Activated T-cell treated with anti-CD3 and anti-CD28 coated beads, Interleukin-2, amount 50 U/mL, for 4 hours (primary cell): ENCODE measurements around the gene PGLYRP4. TPM values are rescaled to one million over a fixed set of nuclear protein-coding genes. Genes with fewer than 3 reads are reported as not detected.

Experiments
- ATAC-seq, 2 donors: fragments of 200-7000 bp; cut with Tn5 transposase; one replicate each; pipeline ENCODE4 v1.10.0; 2021
- DNase-seq: peaks from one replicate; pipeline ENCODE4 v3.0.0-alpha.2; 2020
- H3K27me3 Mint-ChIP-seq: one replicate; pipeline ENCODE4 v1.8.0; 2021; ENCODE audit warnings: low read depth, mixed read lengths
- H3K36me3 Mint-ChIP-seq: one replicate; pipeline ENCODE4 v1.8.0; 2022; ENCODE audit warnings: mixed read lengths; ENCODE audit not compliant: insufficient read depth
- H3K4me1 Mint-ChIP-seq: one replicate; pipeline ENCODE4 v1.8.0; 2021; ENCODE audit warnings: low read depth, mixed read lengths
- H3K4me3 Mint-ChIP-seq: one replicate; pipeline ENCODE4 v1.8.0; 2021; ENCODE audit warnings: mild to moderate bottlenecking, moderate library complexity, mixed read lengths
- H3K9me3 Mint-ChIP-seq: one replicate; pipeline ENCODE4 v1.8.0; 2021; ENCODE audit warnings: mixed read lengths
- total RNA-seq, 3 donors: library from RNA; stranded (reverse); gene quantifications; one replicate each; pipeline ENCODE4 v1.2.1, GENCODE V29; 2021

Gene PGLYRP4
- total RNA-seq, 3 donors from 2014 or later: not detected

DNA sequence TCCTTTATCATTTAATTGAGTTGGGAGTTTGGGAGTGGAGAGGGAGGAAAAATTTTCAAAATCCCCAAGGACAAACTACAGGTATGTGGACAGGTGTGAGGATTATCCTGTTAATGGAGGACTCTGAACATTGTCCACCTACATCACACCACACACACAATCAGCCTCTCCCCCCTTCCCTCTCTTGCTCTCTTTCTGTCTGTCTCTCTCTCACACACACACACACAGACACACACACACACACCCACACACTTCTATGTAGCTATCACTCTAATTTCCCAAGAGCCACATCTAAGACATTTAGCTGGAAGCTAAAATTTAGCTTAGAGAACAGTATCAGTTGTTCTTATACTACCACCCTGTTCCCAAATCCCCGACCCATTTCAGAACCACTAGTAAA lies 40.8 kb upstream of the PGLYRP4 start:
- H3K36me3 Mint-ChIP-seq: no peaks in the 10 kb centered on the region
- H3K27me3 Mint-ChIP-seq: peaks cover 30% of the 10 kb centered on the region
- DNase-seq (no peak), ATAC-seq (no peak)
- H3K4me1 Mint-ChIP-seq: no peaks in the 10 kb centered on the region
- no peaks in the 10 kb centered on the region for H3K9me3 Mint-ChIP-seq
- H3K4me3 Mint-ChIP-seq: no peak overlapping the region

DNA sequence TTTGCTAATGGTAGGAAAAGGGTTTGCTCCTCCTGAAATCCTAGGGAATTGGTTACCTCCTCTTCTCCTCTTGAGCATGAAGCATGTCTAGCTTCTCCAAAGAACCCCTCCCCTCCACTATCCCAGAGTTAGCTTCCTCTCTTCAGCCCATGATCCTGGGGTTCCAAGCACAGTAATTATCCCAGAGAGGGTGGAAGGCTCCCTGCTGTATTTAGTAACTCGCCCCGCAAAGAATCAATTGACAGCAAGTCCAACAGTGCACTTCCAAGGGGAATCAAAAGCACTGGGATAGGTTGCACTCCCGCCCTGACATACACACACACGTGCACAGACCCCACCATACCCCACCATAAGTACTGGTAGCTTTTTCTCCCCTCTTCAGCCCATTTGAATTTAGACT lies 39.1 kb upstream of the PGLYRP4 start:
- no peaks in the 10 kb centered on the region for H3K36me3 Mint-ChIP-seq
- no peaks in the 10 kb centered on the region for H3K4me1 Mint-ChIP-seq
- ATAC-seq (no peak), DNase-seq (no peak)
- peaks cover 24% of the 10 kb centered on the region for H3K27me3 Mint-ChIP-seq
- peaks cover under 1% of the 10 kb centered on the region for H3K9me3 Mint-ChIP-seq
- H3K4me3 Mint-ChIP-seq: no peak overlapping the region

DNA sequence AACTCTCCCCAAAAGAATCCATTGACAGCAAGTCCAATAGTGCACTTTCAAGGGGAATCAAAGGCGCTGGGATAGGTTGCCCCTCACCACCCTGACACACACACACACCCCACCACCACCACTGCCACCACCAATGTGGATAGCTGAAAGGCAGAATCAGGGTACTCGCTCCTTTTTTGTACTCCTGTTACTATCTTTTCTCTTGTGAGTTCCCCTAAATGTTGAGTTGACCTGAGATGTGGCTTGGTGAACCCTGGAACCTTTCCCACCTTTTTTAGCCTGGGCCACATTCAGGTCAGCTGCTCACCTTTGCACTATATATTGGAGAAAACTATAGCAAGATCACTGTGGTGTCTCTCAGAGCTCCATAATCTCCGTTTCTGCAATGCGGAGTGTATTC lies 38.4 kb upstream of the PGLYRP4 start:
- no peak for ATAC-seq
- H3K27me3 Mint-ChIP-seq: peaks cover 30% of the 10 kb centered on the region
- DNase-seq: no peak
- H3K36me3 Mint-ChIP-seq: no peaks in the 10 kb centered on the region
- no peak overlapping the region for H3K4me3 Mint-ChIP-seq
- H3K4me1 Mint-ChIP-seq: no peaks in the 10 kb centered on the region
- peaks cover 8% of the 10 kb centered on the region for H3K9me3 Mint-ChIP-seq

DNA sequence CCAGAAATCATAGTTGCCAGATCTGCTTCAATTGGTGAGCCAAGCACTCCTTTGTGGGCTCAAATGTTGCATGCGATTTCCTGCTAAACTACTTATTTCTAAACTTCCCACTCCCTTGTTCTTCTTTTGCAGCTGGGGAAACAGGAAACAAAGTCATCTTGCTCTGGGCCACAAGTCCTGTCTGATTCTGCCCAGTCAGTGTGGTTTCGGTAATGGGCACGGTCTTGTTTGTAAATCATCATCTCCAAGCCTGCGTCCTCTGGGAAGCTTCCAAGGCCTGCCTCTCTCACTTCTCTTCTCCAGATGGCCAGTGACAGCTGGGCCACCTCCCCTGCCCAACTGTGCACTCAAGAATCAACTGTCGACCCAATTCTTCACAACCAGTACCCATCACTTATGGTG lies 37.9 kb upstream of the PGLYRP4 start:
- no peaks in the 10 kb centered on the region for H3K36me3 Mint-ChIP-seq
- H3K4me3 Mint-ChIP-seq: no peak overlapping the region
- peaks cover 13% of the 10 kb centered on the region for H3K9me3 Mint-ChIP-seq
- ATAC-seq: no peak
- DNase-seq: no peak
- no peaks in the 10 kb centered on the region for H3K4me1 Mint-ChIP-seq
- peaks cover 34% of the 10 kb centered on the region for H3K27me3 Mint-ChIP-seq

DNA sequence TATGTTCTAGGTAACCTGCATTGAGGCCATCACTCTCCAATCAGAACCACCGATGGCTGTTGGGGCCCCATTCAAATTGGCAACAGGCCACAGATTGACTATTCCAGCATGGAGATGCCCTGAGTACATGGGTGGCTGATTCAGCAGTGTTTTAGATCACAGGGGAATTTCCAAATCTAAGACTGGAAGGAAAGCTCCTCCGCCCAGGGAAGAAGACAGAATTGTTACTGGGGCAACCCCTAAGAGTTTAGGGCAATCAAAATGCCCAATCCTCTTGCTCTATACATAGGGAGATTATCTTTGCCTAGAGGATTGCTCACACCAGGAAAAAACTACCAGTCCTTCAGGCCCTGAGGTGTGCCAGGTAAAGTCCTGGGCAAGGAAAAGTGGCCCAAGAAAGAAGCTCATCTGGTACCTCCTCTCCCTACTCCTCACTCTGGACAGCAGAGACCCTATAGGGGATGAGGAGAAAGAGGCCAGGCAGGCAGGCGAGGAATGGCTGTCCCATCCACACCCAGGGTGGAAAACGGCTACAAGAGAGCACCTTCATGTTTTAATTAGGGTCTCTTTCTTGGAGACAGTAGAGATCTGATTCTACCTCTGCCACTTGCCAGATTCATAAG lies 36.4 kb upstream of the PGLYRP4 start:
- peaks cover 18% of the 10 kb centered on the region for H3K9me3 Mint-ChIP-seq
- H3K4me1 Mint-ChIP-seq: no peaks in the 10 kb centered on the region
- H3K27me3 Mint-ChIP-seq: peaks cover 36% of the 10 kb centered on the region

DNA sequence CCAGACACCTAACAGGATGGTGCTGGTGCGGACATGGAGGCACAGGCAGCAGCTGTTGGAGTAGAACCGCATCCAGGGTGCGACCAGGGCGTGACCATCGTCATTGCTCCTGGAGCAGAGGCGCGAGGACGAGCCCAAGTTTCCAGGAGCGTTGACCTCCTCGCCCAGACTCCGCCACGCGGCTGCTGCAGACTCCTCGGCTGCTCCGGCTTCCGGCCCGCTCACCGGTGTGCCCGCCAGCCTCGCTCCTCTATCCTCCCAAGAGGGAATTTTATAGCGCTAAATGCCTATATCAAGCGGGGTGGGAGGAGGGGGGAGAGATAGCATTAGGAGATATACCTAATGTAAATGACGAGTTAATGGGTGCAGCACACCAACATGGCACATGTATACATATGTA lies 32.1 kb upstream of the PGLYRP4 start:
- ATAC-seq (no peak), DNase-seq (no peak)
- Mint-ChIP-seq H3K36me3 (no peaks in the 10 kb centered on the region), H3K27me3 (peaks cover 54% of the 10 kb centered on the region), H3K4me3 (no peak overlapping the region), H3K9me3 (peaks cover 18% of the 10 kb centered on the region), H3K4me1 (no peaks in the 10 kb centered on the region)

More for the DNA sequence above, 36.4 kb upstream of the PGLYRP4 start:
- no peak for ATAC-seq
- DNase-seq: no peak
- Mint-ChIP-seq H3K4me3 (no peak overlapping the region), H3K36me3 (no peaks in the 10 kb centered on the region)

DNA sequence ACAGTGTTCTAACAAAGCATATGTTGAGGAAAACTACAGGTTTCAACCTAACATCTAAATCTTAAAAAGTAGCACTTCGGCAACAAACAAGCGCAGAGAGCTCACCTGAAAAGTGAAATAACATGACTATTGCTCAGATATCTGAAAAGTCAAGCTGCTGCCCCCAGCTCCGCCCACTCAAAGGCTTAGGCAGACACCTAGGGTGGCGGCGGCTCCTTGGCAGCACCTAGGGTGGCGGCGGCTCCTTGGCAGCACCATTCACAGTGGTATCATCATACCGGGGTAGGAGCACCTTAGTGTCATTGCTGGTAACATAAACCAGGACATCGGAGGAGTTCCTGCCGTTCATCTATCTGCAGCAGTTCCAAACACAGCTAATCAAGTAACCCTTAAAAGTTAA lies 30.9 kb upstream of the PGLYRP4 start:
- DNase-seq: no peak
- no peak overlapping the region for H3K4me3 Mint-ChIP-seq
- peaks cover 18% of the 10 kb centered on the region for H3K9me3 Mint-ChIP-seq
- peaks cover 51% of the 10 kb centered on the region for H3K27me3 Mint-ChIP-seq
- H3K36me3 Mint-ChIP-seq: no peaks in the 10 kb centered on the region
- no peak for ATAC-seq
- H3K4me1 Mint-ChIP-seq: no peaks in the 10 kb centered on the region

DNA sequence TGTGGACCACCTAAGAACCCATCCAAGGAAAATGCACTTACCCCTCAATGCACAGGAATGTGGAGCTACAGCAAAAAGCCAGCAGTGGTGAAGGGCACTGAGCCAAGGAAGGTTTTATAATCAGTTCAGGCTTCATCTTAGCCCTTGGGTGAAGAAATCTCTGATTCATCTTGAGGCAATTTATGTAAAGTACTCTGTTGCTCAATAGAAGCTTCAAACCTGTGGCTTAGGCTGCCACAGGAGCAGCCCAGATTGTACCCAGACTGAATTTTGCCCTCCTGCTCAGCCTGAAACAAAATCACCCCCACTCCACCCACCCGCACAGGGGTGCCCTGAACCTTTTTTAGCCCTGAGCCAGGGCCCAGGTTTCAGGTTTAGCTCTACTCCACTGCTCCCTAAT lies 26.9 kb upstream of the PGLYRP4 start, which contains the start of gene S100A12:
TSS of gene S100A12 (minus strand) at position 111 of the 400 bp plus-strand sequence. CDS start 1,029 bp downstream, outside the sequence.
- no peaks in the 10 kb centered on the region for H3K9me3 Mint-ChIP-seq
- DNase-seq: no peak
- H3K4me3 Mint-ChIP-seq: no peak within 1 kb of the TSS
- H3K27me3 Mint-ChIP-seq: peaks cover 36% of the 10 kb centered on the region
- no peaks in the 10 kb centered on the region for H3K36me3 Mint-ChIP-seq
- ATAC-seq: no peak
- H3K4me1 Mint-ChIP-seq: no peaks in the 10 kb centered on the region

DNA sequence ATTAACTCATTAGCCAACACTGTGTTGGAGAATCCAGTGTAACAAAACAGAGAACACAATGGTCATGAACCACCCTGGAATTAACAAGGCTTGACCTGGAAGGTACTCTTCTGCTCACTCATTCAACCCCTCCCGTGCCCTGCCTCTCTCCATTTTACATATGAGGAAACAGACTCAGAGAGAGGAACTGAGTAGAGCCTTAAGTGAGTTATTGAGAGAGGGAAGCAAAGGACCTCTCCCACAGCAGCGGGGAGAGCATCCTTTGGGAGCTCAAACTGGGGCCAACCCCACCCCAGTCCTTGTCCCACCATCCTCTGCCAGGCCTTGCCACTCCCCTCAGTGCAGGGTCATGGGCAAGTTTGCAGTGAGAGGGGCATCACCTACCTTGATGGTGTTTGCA lies 25.4 kb upstream of the PGLYRP4 start:
- Mint-ChIP-seq H3K27me3 (peaks cover 34% of the 10 kb centered on the region), H3K36me3 (no peaks in the 10 kb centered on the region), H3K9me3 (no peaks in the 10 kb centered on the region), H3K4me1 (no peaks in the 10 kb centered on the region), H3K4me3 (no peak overlapping the region)
- ATAC-seq (no peak), DNase-seq (no peak)

DNA sequence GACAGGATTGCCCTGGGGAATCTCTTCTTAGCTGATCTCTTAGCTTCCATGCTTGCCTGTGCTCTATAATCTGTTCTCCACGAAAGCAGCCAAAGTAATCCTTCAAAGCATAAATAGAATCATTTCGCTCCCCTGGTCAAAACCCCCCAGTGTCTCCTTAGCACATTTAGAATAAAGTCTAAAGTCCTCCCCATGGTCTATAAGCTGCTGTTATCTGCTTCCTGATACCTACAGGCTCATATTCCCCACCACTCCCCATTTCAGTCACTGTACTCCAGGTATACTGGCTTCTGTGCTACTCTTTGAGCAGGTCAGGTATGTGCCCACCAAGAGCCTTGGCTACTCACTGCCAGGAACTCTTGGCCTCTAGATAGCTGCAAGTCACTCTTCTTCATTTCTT lies 23.9 kb upstream of the PGLYRP4 start:
- Mint-ChIP-seq H3K36me3 (no peaks in the 10 kb centered on the region), H3K9me3 (no peaks in the 10 kb centered on the region), H3K27me3 (peaks cover 23% of the 10 kb centered on the region), H3K4me3 (no peak overlapping the region), H3K4me1 (no peaks in the 10 kb centered on the region)
- DNase-seq: no peak
- ATAC-seq: no peak

DNA sequence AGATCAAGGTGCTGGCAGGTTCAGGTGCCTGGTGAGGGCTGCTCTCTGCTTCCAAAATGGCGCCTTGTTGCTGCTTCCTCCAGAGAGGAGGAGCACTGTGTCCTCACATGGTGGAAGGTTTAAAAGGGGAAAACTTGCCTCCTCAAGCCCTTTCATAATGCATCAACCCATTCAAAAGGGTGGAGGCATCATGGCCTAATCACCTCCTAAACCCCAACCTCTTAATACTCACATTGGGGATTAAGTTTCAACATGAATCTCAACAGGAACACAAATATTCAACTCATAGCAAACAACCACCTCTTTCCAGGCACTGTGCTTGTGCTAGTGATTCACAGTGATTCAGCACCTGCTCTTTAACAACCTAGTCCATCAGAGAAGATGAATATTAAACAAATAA lies 22.6 kb upstream of the PGLYRP4 start:
- DNase-seq (no peak), ATAC-seq (no peak)
- no peaks in the 10 kb centered on the region for H3K4me1 Mint-ChIP-seq
- H3K4me3 Mint-ChIP-seq: no peak overlapping the region
- peaks cover 11% of the 10 kb centered on the region for H3K27me3 Mint-ChIP-seq
- H3K36me3 Mint-ChIP-seq: no peaks in the 10 kb centered on the region
- no peaks in the 10 kb centered on the region for H3K9me3 Mint-ChIP-seq

DNA sequence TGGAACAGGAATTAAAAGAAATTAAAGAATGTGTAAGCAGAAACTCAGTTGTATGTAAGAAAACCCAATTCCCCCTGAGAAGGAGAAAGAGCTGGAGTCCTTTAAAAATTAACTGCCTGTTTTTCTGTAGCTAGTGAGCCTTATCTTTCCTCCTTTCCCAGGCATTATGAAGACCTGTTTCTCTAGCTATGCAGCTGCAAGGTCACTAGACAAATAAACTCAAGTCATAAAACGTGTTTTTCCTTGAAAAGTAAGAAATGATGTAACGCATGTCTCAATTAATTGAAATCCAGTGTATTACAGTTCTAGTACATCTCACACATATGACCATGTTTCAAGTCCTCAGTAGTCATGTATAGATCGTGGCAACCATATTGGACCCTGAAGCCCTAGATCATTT lies 21.5 kb upstream of the PGLYRP4 start:
- Mint-ChIP-seq H3K9me3 (no peaks in the 10 kb centered on the region), H3K27me3 (peaks cover 11% of the 10 kb centered on the region), H3K36me3 (no peaks in the 10 kb centered on the region), H3K4me3 (no peak overlapping the region), H3K4me1 (no peaks in the 10 kb centered on the region)
- DNase-seq: no peak
- no peak for ATAC-seq

DNA sequence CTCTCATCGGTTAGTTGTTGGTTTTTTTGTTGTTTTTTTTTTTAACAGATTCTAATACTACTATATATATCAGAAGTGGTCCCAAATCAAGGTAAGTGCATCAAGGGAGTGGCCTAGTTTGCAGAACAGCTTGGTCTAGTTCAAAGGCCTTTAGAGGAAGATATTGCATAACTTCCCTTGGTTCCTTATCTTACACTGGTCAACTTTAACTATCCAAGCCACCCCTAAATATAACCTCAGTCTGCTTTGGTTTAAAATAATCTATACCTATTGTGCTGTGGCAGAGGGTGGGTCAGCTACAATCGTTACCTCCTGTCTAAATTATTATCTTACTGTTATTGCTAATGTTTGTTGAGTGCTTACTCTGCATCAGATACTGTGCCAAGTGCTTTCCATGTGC lies 19.9 kb upstream of the PGLYRP4 start:
- Mint-ChIP-seq H3K36me3 (no peaks in the 10 kb centered on the region), H3K4me1 (no peaks in the 10 kb centered on the region), H3K4me3 (no peak overlapping the region), H3K27me3 (peaks cover 10% of the 10 kb centered on the region), H3K9me3 (no peaks in the 10 kb centered on the region)
- no peak for ATAC-seq
- DNase-seq: no peak

DNA sequence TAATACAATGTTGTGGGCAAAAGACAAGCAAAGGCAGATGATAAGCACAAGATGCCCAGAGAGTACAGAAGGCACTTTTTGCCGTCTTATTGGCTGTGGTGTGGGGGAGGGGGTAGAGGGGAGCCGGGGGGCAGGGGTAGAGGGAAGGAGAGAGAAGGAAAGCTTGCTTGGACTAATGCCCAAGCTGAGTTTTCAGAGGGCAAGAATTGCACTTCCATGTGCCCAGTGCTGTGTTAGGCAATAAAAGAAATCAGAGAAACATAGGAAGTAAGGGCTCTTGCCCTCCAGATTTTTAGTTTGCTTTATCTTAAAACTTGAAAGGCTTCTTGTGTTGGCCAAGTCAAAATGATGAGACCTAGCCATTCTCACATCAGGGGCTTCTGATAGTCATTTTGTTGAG lies 18.4 kb upstream of the PGLYRP4 start:
- H3K27me3 Mint-ChIP-seq: peaks cover 8% of the 10 kb centered on the region
- no peaks in the 10 kb centered on the region for H3K9me3 Mint-ChIP-seq
- ATAC-seq (no peak), DNase-seq (no peak)
- no peaks in the 10 kb centered on the region for H3K36me3 Mint-ChIP-seq
- no peaks in the 10 kb centered on the region for H3K4me1 Mint-ChIP-seq
- no peak overlapping the region for H3K4me3 Mint-ChIP-seq

DNA sequence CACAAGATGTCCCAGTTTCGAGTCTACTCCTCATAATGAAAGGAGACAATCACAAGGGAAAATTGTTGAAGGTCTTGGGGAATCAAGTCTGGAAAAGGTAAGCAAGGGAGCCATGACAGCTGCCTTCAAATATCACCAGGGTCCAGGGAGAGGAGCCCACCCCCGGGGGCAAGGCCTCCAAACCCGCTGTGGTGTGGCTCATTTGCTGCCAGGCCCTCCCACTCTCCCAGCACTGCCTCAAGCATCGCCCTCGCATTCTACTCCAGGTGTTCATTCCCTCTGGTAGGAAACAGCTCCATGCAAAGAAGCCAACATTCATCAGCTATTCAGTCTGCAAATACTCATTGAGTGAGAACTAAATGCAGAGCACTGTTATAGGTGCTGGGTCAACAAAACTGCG lies 17.6 kb upstream of the PGLYRP4 start:
- DNase-seq (no peak), ATAC-seq (no peak)
- H3K36me3 Mint-ChIP-seq: no peaks in the 10 kb centered on the region
- no peaks in the 10 kb centered on the region for H3K9me3 Mint-ChIP-seq
- H3K4me1 Mint-ChIP-seq: no peaks in the 10 kb centered on the region
- H3K27me3 Mint-ChIP-seq: peaks cover 8% of the 10 kb centered on the region
- no peak overlapping the region for H3K4me3 Mint-ChIP-seq

DNA sequence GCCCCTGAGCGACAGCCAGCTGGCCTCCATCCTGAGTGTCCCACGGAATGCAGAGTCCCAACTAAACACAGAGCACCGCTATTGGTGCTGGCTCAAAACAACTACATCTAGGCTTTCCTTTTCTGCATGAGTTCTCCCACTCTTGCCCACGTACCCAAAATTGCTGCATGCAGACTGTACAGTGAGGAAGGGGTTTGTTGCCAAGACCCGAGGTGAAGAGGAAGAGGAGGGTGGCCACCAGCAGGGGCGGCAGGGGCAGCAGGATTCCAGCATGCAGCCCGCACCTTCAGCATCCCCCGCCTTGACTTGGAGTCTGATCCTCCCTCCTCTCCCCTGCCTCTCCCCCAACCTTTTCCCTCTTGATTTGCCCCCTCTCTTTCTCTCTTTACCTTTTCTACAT lies 17.1 kb upstream of the PGLYRP4 start:
- H3K27me3 Mint-ChIP-seq: peaks cover 8% of the 10 kb centered on the region
- no peaks in the 10 kb centered on the region for H3K36me3 Mint-ChIP-seq
- H3K4me3 Mint-ChIP-seq: no peak overlapping the region

More for the DNA sequence above, 17.1 kb upstream of the PGLYRP4 start:
- DNase-seq (no peak), ATAC-seq (no peak)
- H3K4me1 Mint-ChIP-seq: no peaks in the 10 kb centered on the region
- no peaks in the 10 kb centered on the region for H3K9me3 Mint-ChIP-seq
